Ecto neural progenitor cell (in vitro differentiated cells): Measurements from ENCODE around the gene ADGRL3.

Experiments
- DNase-seq: peaks from one replicate; pipeline ENCODE4 v3.0.0-alpha.2; 2018; ENCODE audit warnings: low spot score

The ADGRL3 gene

GRCh38 chr4:61200187-61200915 is at the start of gene ADGRL3:
Gene ADGRL3 (plus strand): TSS chr4:61200326.
- peak; percentile 92 for DNase-seq

- DNase-seq, result no peak
Measured at GRCh38 chr4:61152433-61152832, 47.7 kb upstream of the ADGRL3 start.

GRCh38 chr4:61160478-61160877 is 39.6 kb upstream of the ADGRL3 start:
- no peak for DNase-seq

- no peak for DNase-seq
Measured at GRCh38 chr4:61162116-61162515, 38.0 kb upstream of the ADGRL3 start.

GRCh38 chr4:61173799-61174198 is 26.3 kb upstream of the ADGRL3 start:
- DNase-seq, result no peak

- no peak for DNase-seq
Measured at GRCh38 chr4:61175495-61175894, 24.6 kb upstream of the ADGRL3 start.

GRCh38 chr4:61177367-61177766 is 22.8 kb upstream of the ADGRL3 start:
- DNase-seq, result no peak

- no peak for DNase-seq
Measured at GRCh38 chr4:61180405-61180804, 19.7 kb upstream of the ADGRL3 start.

- DNase-seq, result no peak
Measured at GRCh38 chr4:61182915-61183314, 17.2 kb upstream of the ADGRL3 start.

- DNase-seq, result no peak
Measured at GRCh38 chr4:61185288-61185687, 14.8 kb upstream of the ADGRL3 start.

GRCh38 chr4:61192392-61192791 is 7.7 kb upstream of the ADGRL3 start:
- DNase-seq, result no peak

GRCh38 chr4:61193863-61194262 is 6.3 kb upstream of the ADGRL3 start:
- no peak for DNase-seq

GRCh38 chr4:61194571-61194970 is 5.6 kb upstream of the ADGRL3 start:
- DNase-seq, result no peak

GRCh38 chr4:61195101-61195500 is 5.0 kb upstream of the ADGRL3 start:
- no peak for DNase-seq

- DNase-seq, result no peak
Measured at GRCh38 chr4:61198686-61199085, 1.4 kb upstream of the ADGRL3 start.

GRCh38 chr4:61199873-61200186 is 296 bp upstream of the ADGRL3 start:
- no peak for DNase-seq

- DNase-seq, result no peak
Measured at GRCh38 chr4:61200916-61201526, 895 bp downstream of the ADGRL3 start.

GRCh38 chr4:61201561-61201960 is 1.4 kb downstream of the ADGRL3 start:
- DNase-seq, result peak; percentile 66

- peak; percentile 69 for DNase-seq
Measured at GRCh38 chr4:61201961-61202637, 2.0 kb downstream of the ADGRL3 start.

GRCh38 chr4:61202638-61203435 is 2.7 kb downstream of the ADGRL3 start:
- peak; percentile 61 for DNase-seq

- DNase-seq, result no peak
Measured at GRCh38 chr4:61203436-61203790, 3.3 kb downstream of the ADGRL3 start.

GRCh38 chr4:61204353-61205060 is 4.4 kb downstream of the ADGRL3 start:
- no peak for DNase-seq
